NCI-H146 treated with DMSO at 0.1 percent for 48 hours (cell line): ENCODE measurements around the gene CCDC82.

Experiments used
- DNase-seq: peaks from one replicate; lab custom pipeline; 2025; ENCODE audit not compliant: unreplicated experiment; lab: John Stamatoyannopoulos, UW

CCDC82 gene

GRCh38 chr11:96329855-96330510 is 59.7 kb downstream of the CCDC82 start:
- no peak for DNase-seq

- no peak for DNase-seq
Measured at GRCh38 chr11:96329419-96329818, 60.3 kb downstream of the CCDC82 start.

- no peak for DNase-seq
Measured at GRCh38 chr11:96328395-96329010, 61.2 kb downstream of the CCDC82 start.

- DNase-seq = no peak
Measured at GRCh38 chr11:96326959-96327358, 62.8 kb downstream of the CCDC82 start.

GRCh38 chr11:96324912-96325311 is 64.8 kb downstream of the CCDC82 start:
- no peak for DNase-seq

- no peak for DNase-seq
Measured at GRCh38 chr11:96323642-96323985, 66.1 kb downstream of the CCDC82 start.

- no peak for DNase-seq
Measured at GRCh38 chr11:96322775-96323641, 66.7 kb downstream of the CCDC82 start.

- no peak for DNase-seq
Measured at GRCh38 chr11:96321091-96321490, 68.6 kb downstream of the CCDC82 start.

GRCh38 chr11:96319898-96320656 is 69.6 kb downstream of the CCDC82 start:
- DNase-seq = no peak

- DNase-seq = no peak
Measured at GRCh38 chr11:96318850-96319249, 70.9 kb downstream of the CCDC82 start.

GRCh38 chr11:96318399-96318798 is 71.3 kb downstream of the CCDC82 start:
- DNase-seq = no peak

- no peak for DNase-seq
Measured at GRCh38 chr11:96317985-96318384, 71.7 kb downstream of the CCDC82 start.

- no peak for DNase-seq
Measured at GRCh38 chr11:96317571-96317970, 72.1 kb downstream of the CCDC82 start.

- no peak for DNase-seq
Measured at GRCh38 chr11:96316869-96317268, 72.8 kb downstream of the CCDC82 start.

GRCh38 chr11:96315476-96315875 is 74.2 kb downstream of the CCDC82 start:
- DNase-seq = no peak

GRCh38 chr11:96314326-96315020 is 75.2 kb downstream of the CCDC82 start:
- DNase-seq = no peak

- DNase-seq = no peak
Measured at GRCh38 chr11:96313163-96313562, 76.5 kb downstream of the CCDC82 start.

GRCh38 chr11:96311120-96311568 is 78.6 kb downstream of the CCDC82 start:
- DNase-seq = no peak

- DNase-seq = no peak
Measured at GRCh38 chr11:96310236-96310635, 79.5 kb downstream of the CCDC82 start.

GRCh38 chr11:96309643-96310017 is 80.1 kb downstream of the CCDC82 start:
- DNase-seq = no peak
